Measurements from ENCODE around the gene ABCA2.

GRCh38 chr9:136958473-136958872 is 69.6 kb downstream of the ABCA2 start:
- TF ChIP-seq EZH2 (IDR thresholded peaks at IDR 0.05; ENCODE audit: low read depth, unreplicated experiment) = no peak
- TF ChIP-seq ZNF114 (CRISPR knock-in tag; IDR thresholded peaks at IDR 0.05) = no peak
- TF ChIP-seq ZNF331 (CRISPR knock-in tag; IDR thresholded peaks at IDR 0.05; ENCODE audit: low read depth) = no peak
- no peak for TF ChIP-seq CTCF (conservative IDR thresholded peaks at IDR 0.05; ENCODE audit: low read depth in 2 of 2)
- no peak for TF ChIP-seq CREB1 (CRISPR knock-in tag; IDR thresholded peaks at IDR 0.05; ENCODE audit: low read depth)
- no peak for TF ChIP-seq POLR2AphosphoS5 (IDR thresholded peaks at IDR 0.05; ENCODE audit: low read depth)
- TF ChIP-seq EZH2phosphoT487 (IDR thresholded peaks at IDR 0.05; ENCODE audit: unreplicated experiment) = no peak
- TF ChIP-seq STAT1 (IDR thresholded peaks at IDR 0.05; ENCODE audit: unreplicated experiment) = no peak
- TF ChIP-seq, protein P1, sequence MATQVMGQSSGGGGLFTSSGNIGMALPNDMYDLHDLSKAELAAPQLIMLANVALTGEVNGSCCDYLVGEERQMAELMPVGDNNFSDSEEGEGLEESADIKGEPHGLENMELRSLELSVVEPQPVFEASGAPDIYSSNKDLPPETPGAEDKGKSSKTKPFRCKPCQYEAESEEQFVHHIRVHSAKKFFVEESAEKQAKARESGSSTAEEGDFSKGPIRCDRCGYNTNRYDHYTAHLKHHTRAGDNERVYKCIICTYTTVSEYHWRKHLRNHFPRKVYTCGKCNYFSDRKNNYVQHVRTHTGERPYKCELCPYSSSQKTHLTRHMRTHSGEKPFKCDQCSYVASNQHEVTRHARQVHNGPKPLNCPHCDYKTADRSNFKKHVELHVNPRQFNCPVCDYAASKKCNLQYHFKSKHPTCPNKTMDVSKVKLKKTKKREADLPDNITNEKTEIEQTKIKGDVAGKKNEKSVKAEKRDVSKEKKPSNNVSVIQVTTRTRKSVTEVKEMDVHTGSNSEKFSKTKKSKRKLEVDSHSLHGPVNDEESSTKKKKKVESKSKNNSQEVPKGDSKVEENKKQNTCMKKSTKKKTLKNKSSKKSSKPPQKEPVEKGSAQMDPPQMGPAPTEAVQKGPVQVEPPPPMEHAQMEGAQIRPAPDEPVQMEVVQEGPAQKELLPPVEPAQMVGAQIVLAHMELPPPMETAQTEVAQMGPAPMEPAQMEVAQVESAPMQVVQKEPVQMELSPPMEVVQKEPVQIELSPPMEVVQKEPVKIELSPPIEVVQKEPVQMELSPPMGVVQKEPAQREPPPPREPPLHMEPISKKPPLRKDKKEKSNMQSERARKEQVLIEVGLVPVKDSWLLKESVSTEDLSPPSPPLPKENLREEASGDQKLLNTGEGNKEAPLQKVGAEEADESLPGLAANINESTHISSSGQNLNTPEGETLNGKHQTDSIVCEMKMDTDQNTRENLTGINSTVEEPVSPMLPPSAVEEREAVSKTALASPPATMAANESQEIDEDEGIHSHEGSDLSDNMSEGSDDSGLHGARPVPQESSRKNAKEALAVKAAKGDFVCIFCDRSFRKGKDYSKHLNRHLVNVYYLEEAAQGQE (IDR thresholded peaks at IDR 0.05; ENCODE audit: unreplicated experiment) = no peak
- no peak for TF ChIP-seq JUNB (IDR thresholded peaks at IDR 0.05; ENCODE audit: unreplicated experiment)
- TF ChIP-seq ETS1 (IDR thresholded peaks at IDR 0.05) = no peak
- no peak for TF ChIP-seq NANOG (IDR thresholded peaks at IDR 0.05; ENCODE audit: borderline replicate concordance)
- TF ChIP-seq, protein P2, sequence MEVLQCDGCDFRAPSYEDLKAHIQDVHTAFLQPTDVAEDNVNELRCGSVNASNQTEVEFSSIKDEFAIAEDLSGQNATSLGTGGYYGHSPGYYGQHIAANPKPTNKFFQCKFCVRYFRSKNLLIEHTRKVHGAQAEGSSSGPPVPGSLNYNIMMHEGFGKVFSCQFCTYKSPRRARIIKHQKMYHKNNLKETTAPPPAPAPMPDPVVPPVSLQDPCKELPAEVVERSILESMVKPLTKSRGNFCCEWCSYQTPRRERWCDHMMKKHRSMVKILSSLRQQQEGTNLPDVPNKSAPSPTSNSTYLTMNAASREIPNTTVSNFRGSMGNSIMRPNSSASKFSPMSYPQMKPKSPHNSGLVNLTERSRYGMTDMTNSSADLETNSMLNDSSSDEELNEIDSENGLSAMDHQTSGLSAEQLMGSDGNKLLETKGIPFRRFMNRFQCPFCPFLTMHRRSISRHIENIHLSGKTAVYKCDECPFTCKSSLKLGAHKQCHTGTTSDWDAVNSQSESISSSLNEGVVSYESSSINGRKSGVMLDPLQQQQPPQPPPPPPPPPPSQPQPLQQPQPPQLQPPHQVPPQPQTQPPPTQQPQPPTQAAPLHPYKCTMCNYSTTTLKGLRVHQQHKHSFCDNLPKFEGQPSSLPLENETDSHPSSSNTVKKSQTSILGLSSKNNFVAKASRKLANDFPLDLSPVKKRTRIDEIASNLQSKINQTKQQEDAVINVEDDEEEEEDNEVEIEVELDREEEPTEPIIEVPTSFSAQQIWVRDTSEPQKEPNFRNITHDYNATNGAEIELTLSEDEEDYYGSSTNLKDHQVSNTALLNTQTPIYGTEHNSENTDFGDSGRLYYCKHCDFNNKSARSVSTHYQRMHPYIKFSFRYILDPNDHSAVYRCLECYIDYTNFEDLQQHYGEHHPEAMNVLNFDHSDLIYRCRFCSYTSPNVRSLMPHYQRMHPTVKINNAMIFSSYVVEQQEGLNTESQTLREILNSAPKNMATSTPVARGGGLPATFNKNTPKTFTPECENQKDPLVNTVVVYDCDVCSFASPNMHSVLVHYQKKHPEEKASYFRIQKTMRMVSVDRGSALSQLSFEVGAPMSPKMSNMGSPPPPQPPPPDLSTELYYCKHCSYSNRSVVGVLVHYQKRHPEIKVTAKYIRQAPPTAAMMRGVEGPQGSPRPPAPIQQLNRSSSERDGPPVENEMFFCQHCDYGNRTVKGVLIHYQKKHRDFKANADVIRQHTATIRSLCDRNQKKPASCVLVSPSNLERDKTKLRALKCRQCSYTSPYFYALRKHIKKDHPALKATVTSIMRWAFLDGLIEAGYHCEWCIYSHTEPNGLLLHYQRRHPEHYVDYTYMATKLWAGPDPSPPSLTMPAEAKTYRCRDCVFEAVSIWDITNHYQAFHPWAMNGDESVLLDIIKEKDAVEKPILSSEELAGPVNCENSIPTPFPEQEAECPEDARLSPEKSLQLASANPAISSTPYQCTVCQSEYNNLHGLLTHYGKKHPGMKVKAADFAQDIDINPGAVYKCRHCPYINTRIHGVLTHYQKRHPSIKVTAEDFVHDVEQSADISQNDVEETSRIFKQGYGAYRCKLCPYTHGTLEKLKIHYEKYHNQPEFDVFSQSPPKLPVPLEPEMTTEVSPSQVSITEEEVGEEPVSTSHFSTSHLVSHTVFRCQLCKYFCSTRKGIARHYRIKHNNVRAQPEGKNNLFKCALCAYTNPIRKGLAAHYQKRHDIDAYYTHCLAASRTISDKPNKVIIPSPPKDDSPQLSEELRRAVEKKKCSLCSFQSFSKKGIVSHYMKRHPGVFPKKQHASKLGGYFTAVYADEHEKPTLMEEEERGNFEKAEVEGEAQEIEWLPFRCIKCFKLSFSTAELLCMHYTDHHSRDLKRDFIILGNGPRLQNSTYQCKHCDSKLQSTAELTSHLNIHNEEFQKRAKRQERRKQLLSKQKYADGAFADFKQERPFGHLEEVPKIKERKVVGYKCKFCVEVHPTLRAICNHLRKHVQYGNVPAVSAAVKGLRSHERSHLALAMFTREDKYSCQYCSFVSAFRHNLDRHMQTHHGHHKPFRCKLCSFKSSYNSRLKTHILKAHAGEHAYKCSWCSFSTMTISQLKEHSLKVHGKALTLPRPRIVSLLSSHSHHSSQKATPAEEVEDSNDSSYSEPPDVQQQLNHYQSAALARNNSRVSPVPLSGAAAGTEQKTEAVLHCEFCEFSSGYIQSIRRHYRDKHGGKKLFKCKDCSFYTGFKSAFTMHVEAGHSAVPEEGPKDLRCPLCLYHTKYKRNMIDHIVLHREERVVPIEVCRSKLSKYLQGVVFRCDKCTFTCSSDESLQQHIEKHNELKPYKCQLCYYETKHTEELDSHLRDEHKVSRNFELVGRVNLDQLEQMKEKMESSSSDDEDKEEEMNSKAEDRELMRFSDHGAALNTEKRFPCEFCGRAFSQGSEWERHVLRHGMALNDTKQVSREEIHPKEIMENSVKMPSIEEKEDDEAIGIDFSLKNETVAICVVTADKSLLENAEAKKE (CRISPR knock-in tag; IDR thresholded peaks at IDR 0.05) = no peak
